NCI-H1436 treated with DMSO at 0.1 percent for 48 hours (cell line): Measurements from ENCODE around the gene EEF1A2.

Experiments used
- DNase-seq: peaks from one replicate; lab custom pipeline; 2025; lab: John Stamatoyannopoulos, UW

The EEF1A2 gene

GRCh38 chr20:63452341-63452740, 46.5 kb downstream of the EEF1A2 start:
- no peak for DNase-seq

- DNase-seq: no peak
These were observed 47.1 kb downstream of the EEF1A2 start for GRCh38 chr20:63451821-63452220.

GRCh38 chr20:63449796-63450730, 48.8 kb downstream of the EEF1A2 start:
- no peak for DNase-seq

- DNase-seq: no peak
These were observed 49.9 kb downstream of the EEF1A2 start for GRCh38 chr20:63449025-63449424.

GRCh38 chr20:63448031-63448430, 50.9 kb downstream of the EEF1A2 start:
- DNase-seq: no peak

GRCh38 chr20:63447320-63447719, 51.6 kb downstream of the EEF1A2 start:
- DNase-seq: no peak

GRCh38 chr20:63446216-63447024, 52.5 kb downstream of the EEF1A2 start:
- no peak for DNase-seq

- no peak for DNase-seq
These were observed 53.7 kb downstream of the EEF1A2 start for GRCh38 chr20:63445075-63445734.

- DNase-seq: no peak
These were observed 54.3 kb downstream of the EEF1A2 start for GRCh38 chr20:63444548-63444947.

- no peak for DNase-seq
These were observed 55.1 kb downstream of the EEF1A2 start for GRCh38 chr20:63443606-63444395.

GRCh38 chr20:63442100-63442493, 56.8 kb downstream of the EEF1A2 start:
- no peak for DNase-seq

GRCh38 chr20:63441136-63442099, 57.5 kb downstream of the EEF1A2 start:
- DNase-seq: no peak

GRCh38 chr20:63440366-63440955, 58.4 kb downstream of the EEF1A2 start:
- no peak for DNase-seq

- no peak for DNase-seq
These were observed 59.0 kb downstream of the EEF1A2 start for GRCh38 chr20:63439866-63440265.

- DNase-seq: no peak
These were observed 60.8 kb downstream of the EEF1A2 start for GRCh38 chr20:63438121-63438520.
